H9 (cell line): ENCODE results near the gene TBC1D8. TPM values are rescaled to one million over a fixed set of nuclear protein-coding genes. Genes with fewer than 3 reads are reported as not detected.
"Not testable (repeated sequence)": the region's sequence is repeated elsewhere in the genome, so short reads cannot be mapped to it uniquely, and the experiment has no call there.

Source experiments
- DNase-seq: peaks from one replicate; pipeline ENCODE4 v3.0.0-alpha.2; 2017
- H2AFZ ChIP-seq: one replicate; pipeline ENCODE4 v1.6.1; 2013; ENCODE audit warnings: mild to moderate bottlenecking, low read length, control low read depth, moderate library complexity
- H2AK5ac ChIP-seq: 2 replicates; pipeline ENCODE4 v1.6.1; 2013; ENCODE audit warnings: low read length, control low read depth, mixed read lengths; ENCODE audit not compliant: insufficient read length
- H2BK120ac ChIP-seq: one replicate; pipeline ENCODE4 v1.6.1; 2013; ENCODE audit warnings: low read depth, mild to moderate bottlenecking, low read length, control low read depth, inconsistent platforms; ENCODE audit not compliant: poor library complexity, severe bottlenecking
- H2BK12ac ChIP-seq: 2 replicates; pipeline ENCODE4 v1.6.1; 2013; ENCODE audit warnings: low read length, control low read depth, mixed read lengths, low read depth; ENCODE audit not compliant: insufficient read length
- H2BK15ac ChIP-seq: 2 replicates; pipeline ENCODE4 v1.6.1; 2013; ENCODE audit warnings: low read depth, low read length, control low read depth
- H2BK20ac ChIP-seq: one replicate; pipeline ENCODE4 v1.6.1; 2013; ENCODE audit warnings: low read depth, mild to moderate bottlenecking, low read length, control low read depth, inconsistent platforms; ENCODE audit not compliant: poor library complexity, severe bottlenecking
- H2BK5ac ChIP-seq: 2 replicates; pipeline ENCODE4 v1.6.1; 2013; ENCODE audit warnings: low read length, control low read depth, mixed read lengths; ENCODE audit not compliant: insufficient read length
- H3K14ac ChIP-seq: 2 replicates; pipeline ENCODE4 v1.6.1; 2013; ENCODE audit warnings: low read length, control low read depth; ENCODE audit not compliant: insufficient read depth
- H3K18ac ChIP-seq: 2 replicates; pipeline ENCODE4 v1.6.1; 2013; ENCODE audit warnings: low read depth, mild to moderate bottlenecking, mixed read lengths, low read length, control low read depth; ENCODE audit not compliant: insufficient read length
- H3K23ac ChIP-seq: 2 replicates; pipeline ENCODE4 v1.6.1; 2013; ENCODE audit warnings: low read length, control low read depth, mixed read lengths, low read depth; ENCODE audit not compliant: insufficient read length
- H3K23me2 ChIP-seq: 2 replicates; pipeline ENCODE4 v1.6.1; 2013; ENCODE audit warnings: low read depth, mild to moderate bottlenecking, mixed read lengths, low read length, control low read depth; ENCODE audit not compliant: insufficient read length, poor library complexity, severe bottlenecking
- H3K27ac ChIP-seq: 2 replicates; pipeline ENCODE4 v1.5.1; 2013; ENCODE audit warnings: low read length, control low read depth, mixed read lengths, low read depth; ENCODE audit not compliant: insufficient read length
- H3K27me3 ChIP-seq: 2 replicates; pipeline ENCODE4 v1.6.1; 2013; ENCODE audit warnings: low read length, control low read depth, inconsistent platforms; ENCODE audit not compliant: insufficient read depth
- H3K4ac ChIP-seq: 2 replicates; pipeline ENCODE4 v1.6.1; 2013; ENCODE audit warnings: low read depth, mild to moderate bottlenecking, control low read depth, inconsistent platforms, low read length, moderate library complexity
- H3K4me1 ChIP-seq: 2 replicates; pipeline ENCODE4 v1.6.1; 2013; ENCODE audit warnings: low read length, control low read depth, inconsistent platforms; ENCODE audit not compliant: insufficient read depth
- H3K4me2 ChIP-seq: 2 replicates; pipeline ENCODE4 v1.6.1; 2013; ENCODE audit warnings: low read length, control low read depth, mixed read lengths; ENCODE audit not compliant: insufficient read length, insufficient read depth
- H3K56ac ChIP-seq: 2 replicates; pipeline ENCODE4 v1.6.1; 2013; ENCODE audit warnings: low read depth, mild to moderate bottlenecking, mixed read lengths, low read length, control low read depth; ENCODE audit not compliant: insufficient read length
- H3K79me1 ChIP-seq: 2 replicates; pipeline ENCODE4 v1.6.1; 2013; ENCODE audit warnings: low read depth, mild to moderate bottlenecking, moderate library complexity, low read length, control low read depth, inconsistent platforms; ENCODE audit not compliant: insufficient read depth, poor library complexity, severe bottlenecking
- H3K79me2 ChIP-seq: 2 replicates; pipeline ENCODE4 v1.6.1; 2013; ENCODE audit warnings: low read length, control low read depth, inconsistent platforms; ENCODE audit not compliant: insufficient read depth
- H3K9ac ChIP-seq: 2 replicates; pipeline ENCODE4 v1.6.1; 2013; ENCODE audit warnings: low read length, control low read depth, mixed read lengths; ENCODE audit not compliant: insufficient read length; ENCODE audit errors: extremely low read depth
- H3K9me3 ChIP-seq: one replicate; pipeline ENCODE4 v1.6.1; 2013; ENCODE audit warnings: low read depth, low read length, inconsistent platforms; ENCODE audit not compliant: control insufficient read depth
- H3T11ph ChIP-seq: one replicate; pipeline ENCODE4 v1.6.1; 2013; ENCODE audit warnings: mild to moderate bottlenecking, low read length, control low read depth, inconsistent platforms
- H4K20me1 ChIP-seq: one replicate; pipeline ENCODE4 v1.6.1; 2013; ENCODE audit not compliant: control insufficient read depth, insufficient read length, insufficient read depth
- H4K5ac ChIP-seq: 2 replicates; pipeline ENCODE4 v1.6.1; 2013; ENCODE audit warnings: low read depth, mild to moderate bottlenecking, mixed read lengths, low read length, control low read depth; ENCODE audit not compliant: insufficient read length
- H4K8ac ChIP-seq: replicated peaks from 2 replicates; pipeline ENCODE4 v1.6.1; 2013; ENCODE audit warnings: low read length, control low read depth, mixed read lengths, low read depth; ENCODE audit not compliant: insufficient read length
- H4K91ac ChIP-seq: 2 replicates; pipeline ENCODE4 v1.6.1; 2013; ENCODE audit warnings: low read depth, mild to moderate bottlenecking, moderate library complexity, mixed read lengths, low read length, control low read depth; ENCODE audit not compliant: insufficient read length
- H3K27ac Mint-ChIP-seq, 3 experiments: 2 replicates in 2 of 3; 3 replicates in 1 of 3; pipeline ENCODE4 v1.8.0; 2020 to 2021; ENCODE audit warnings: mixed read lengths in 3 of 3, mild to moderate bottlenecking in 1 of 3, moderate library complexity in 1 of 3
- H3K27me3 Mint-ChIP-seq: 2 replicates; pipeline ENCODE4 v1.8.0; 2021; ENCODE audit warnings: low read depth, mild to moderate bottlenecking, moderate library complexity, mixed read lengths
- H3K36me3 Mint-ChIP-seq, 3 experiments: 2 replicates in 2 of 3; 3 replicates in 1 of 3; pipeline ENCODE4 v1.8.0; 2020 to 2021; ENCODE audit warnings: low read depth in 3 of 3, mixed read lengths in 3 of 3; ENCODE audit not compliant: insufficient read depth in 1 of 3
- H3K4me1 Mint-ChIP-seq, 2 experiments: 2 replicates each; pipeline ENCODE4 v1.8.0; 2020; ENCODE audit warnings: mixed read lengths in 2 of 2
- H3K4me3 Mint-ChIP-seq, 2 experiments: 2 replicates in 1 of 2; 3 replicates in 1 of 2; pipeline ENCODE4 v1.8.0; 2020 to 2021; ENCODE audit warnings: mild to moderate bottlenecking in 2 of 2, mixed read lengths in 2 of 2, moderate library complexity in 1 of 2
- H3K9me3 Mint-ChIP-seq, 2 experiments: 2 replicates in 1 of 2; 3 replicates in 1 of 2; pipeline ENCODE4 v1.8.0; 2020; ENCODE audit warnings: mild to moderate bottlenecking in 2 of 2, mixed read lengths in 2 of 2, moderate library complexity in 1 of 2
- CTCF ChIP-seq: fragments of 200-600 bp; sonication (generic); conservative IDR thresholded peaks from 3 replicates; pipeline ENCODE4 v1.8.0; 2021; ENCODE audit warnings: antibody characterized with exemption, mild to moderate bottlenecking
- WGBS: extraction: QIAGEN DNeasy Blood & Tissue Kit; methylation state at CpG from one replicate; pipeline ENCODE4 v1.1.7; 2013; ENCODE audit warnings: missing lambda C conversion rate, low lambda C conversion rate, mixed read lengths; ENCODE audit not compliant: insufficient read length; ENCODE audit errors: extremely low coverage; 5-methylcytosine and 5-hydroxymethylcytosine counted together
- total RNA-seq: library from RNA; stranded (reverse); gene quantifications from 2 replicates; pipeline ENCODE4 v1.2.1, GENCODE V29; 2021

The TBC1D8 gene
- total RNA-seq, 1 experiment from 2014 or later, result 16.6 TPM

GRCh38 chr2:101173707-101174295 lies 22.6 kb upstream of the TBC1D8 start:
- Histone ChIP-seq H3K56ac (no peak overlapping the region), H3K27ac (no peak overlapping the region), H3K23ac (no peak overlapping the region), H4K20me1 (no peaks in the 10 kb centered on the region), H3T11ph (no peak overlapping the region), H3K9me3 (no peaks in the 10 kb centered on the region), H4K5ac (no peak overlapping the region), H2BK20ac (no peak overlapping the region), H2AK5ac (no peak overlapping the region), H2BK15ac (no peak overlapping the region), H3K27me3 (no peaks in the 10 kb centered on the region), H3K23me2 (no peaks in the 10 kb centered on the region), H2BK12ac (no peak overlapping the region), H3K4ac (no peak overlapping the region), H3K79me2 (no peaks in the 10 kb centered on the region), H4K8ac (no peak overlapping the region), H2BK5ac (no peak overlapping the region), H2BK120ac (no peak overlapping the region), H2AFZ (no peak overlapping the region), H3K18ac (no peak overlapping the region), H3K79me1 (no peaks in the 10 kb centered on the region), H3K9ac (no peak overlapping the region), H3K4me2 (no peak overlapping the region), H3K4me1 (no peaks in the 10 kb centered on the region), H3K14ac (no peak overlapping the region), H4K91ac (no peak overlapping the region)
- H3K36me3 Mint-ChIP-seq, result peaks cover 8 to 18% (median 18%) of the 10 kb centered on the region in 3 experiments
- H3K4me1 Mint-ChIP-seq, result no peaks in the 10 kb centered on the region
- peaks cover 30 to 37% of the 10 kb centered on the region in 2 experiments for H3K9me3 Mint-ChIP-seq
- H3K4me3 Mint-ChIP-seq, result no peak overlapping the region
- no peak for DNase-seq
- WGBS, result no CpG with 5 or more reads among the region's 2 CpGs
- no peak for TF ChIP-seq CTCF
- H3K27me3 Mint-ChIP-seq, result peaks cover 3% of the 10 kb centered on the region
- H3K27ac Mint-ChIP-seq, result no peak overlapping the region

- H2BK120ac ChIP-seq, H3K27me3 Mint-ChIP-seq, H2AK5ac ChIP-seq, H2BK15ac ChIP-seq, H3K27me3 ChIP-seq, H3K4me1 ChIP-seq, H3K79me1 ChIP-seq, H4K20me1 ChIP-seq, H2BK20ac ChIP-seq, H3K27ac ChIP-seq, H3K4me2 ChIP-seq, H2BK12ac ChIP-seq, DNase-seq, H3K4me1 Mint-ChIP-seq, H3K23me2 ChIP-seq, H3K4ac ChIP-seq, H3K4me3 Mint-ChIP-seq, H3K9ac ChIP-seq, H3K27ac Mint-ChIP-seq, H3K23ac ChIP-seq, H3K18ac ChIP-seq, H4K8ac ChIP-seq, H3K56ac ChIP-seq, H2AFZ ChIP-seq, H4K5ac ChIP-seq, H4K91ac ChIP-seq, H3K79me2 ChIP-seq, H3K14ac ChIP-seq, H2BK5ac ChIP-seq, H3T11ph ChIP-seq: not testable (repeated sequence)
- H3K9me3 ChIP-seq, result peaks cover 12% of the 10 kb centered on the region
- Mint-ChIP-seq H3K36me3 (peaks cover 23 to 37% (median 30%) of the 10 kb centered on the region in 3 experiments), H3K9me3 (peaks cover 55 to 66% of the 10 kb centered on the region in 2 experiments)
- no CpG with 5 or more reads among the region's 2 CpGs for WGBS
Observed at GRCh38 chr2:101169822-101170221, 18.6 kb upstream of the TBC1D8 start.
